ENCODE results near the gene CHRDL2. TPM values are rescaled to one million over a fixed set of nuclear protein-coding genes. Genes with fewer than 3 reads are reported as not detected.
A peak's percentile ranks its signal among the peaks of the same experiment; 100 is the strongest.

Gene CHRDL2
- total and polyA plus RNA-seq, 2 of the 13 experiments (the other 11 are each of a cell fraction or from before 2014, with no cell fraction given) = 0.04 TPM; not detected in 1

- TF ChIP-seq ZNF18 (CRISPR knock-in tag; IDR thresholded peaks at IDR 0.05; ENCODE audit: insufficient replicate concordance) = no peak
- TF ChIP-seq KDM6A (CRISPR knock-in tag; IDR thresholded peaks at IDR 0.05; ENCODE audit: low read depth) = no peak
- TF ChIP-seq ZNF552 (CRISPR knock-in tag; IDR thresholded peaks at IDR 0.05; ENCODE audit: borderline replicate concordance) = no peak
- peak; percentile 80 for TF ChIP-seq STAG1 (CRISPR knock-in tag; IDR thresholded peaks at IDR 0.05)
- TF ChIP-seq KLF15 (CRISPR knock-in tag; IDR thresholded peaks at IDR 0.05; ENCODE audit: borderline replicate concordance) = no peak
- TF ChIP-seq ADNP (CRISPR knock-in tag; IDR thresholded peaks at IDR 0.05) = no peak
- no peak for TF ChIP-seq ZNF777 (CRISPR knock-in tag; IDR thresholded peaks at IDR 0.05)
- no peak for TF ChIP-seq ZNF354B (CRISPR knock-in tag; IDR thresholded peaks at IDR 0.05)
- TF ChIP-seq ZMYM4 (CRISPR knock-in tag; IDR thresholded peaks at IDR 0.05) = peak; percentile 46; the same call in 1 of the 2 replicates
- no peak for TF ChIP-seq ATF5 (CRISPR knock-in tag; IDR thresholded peaks at IDR 0.05; ENCODE audit: low read depth)
- no peak for TF ChIP-seq FOXO4 (CRISPR knock-in tag; conservative IDR thresholded peaks at IDR 0.05)
- TF ChIP-seq GTF2F1 (IDR thresholded peaks at IDR 0.05; ENCODE audit: low read length) = no peak
- no peak for TF ChIP-seq RARA (CRISPR knock-in tag; IDR thresholded peaks at IDR 0.05)
- no peak for TF ChIP-seq NPAS2 (CRISPR knock-in tag; IDR thresholded peaks at IDR 0.05; ENCODE audit: borderline replicate concordance)
- no peak for TF ChIP-seq NAIF1 (CRISPR knock-in tag; IDR thresholded peaks at IDR 0.05; ENCODE audit: borderline replicate concordance)
- TF ChIP-seq KLF9 (CRISPR knock-in tag; IDR thresholded peaks at IDR 0.05; ENCODE audit: low read depth) = no peak
- no peak for TF ChIP-seq YY1 (IDR thresholded peaks at IDR 0.05; ENCODE audit: insufficient read depth, insufficient replicate concordance, low read depth, low read length)
- TF ChIP-seq CC2D1A (CRISPR knock-in tag; IDR thresholded peaks at IDR 0.05) = no peak
- no peak for TF ChIP-seq CCAR2 (optimal IDR thresholded peaks at IDR 0.05; ENCODE audit: low read depth, low read length)
- TF ChIP-seq CENPBD1 (CRISPR knock-in tag; IDR thresholded peaks at IDR 0.05; ENCODE audit: borderline replicate concordance, low read depth) = no peak
- TF ChIP-seq TSC22D2 (CRISPR knock-in tag; IDR thresholded peaks at IDR 0.05; ENCODE audit: borderline replicate concordance) = no peak
- TF ChIP-seq POLR2A (IDR thresholded peaks at IDR 0.05; ENCODE audit: insufficient read depth in 1 of 2, low read depth in 2 of 2, low read length in 2 of 2) = no peak
- TF ChIP-seq ZFY (CRISPR knock-in tag; IDR thresholded peaks at IDR 0.05) = no peak
- no peak for TF ChIP-seq AGO2 (optimal IDR thresholded peaks at IDR 0.05; ENCODE audit: low read depth, low read length)
- TF ChIP-seq U2AF2 (IDR thresholded peaks at IDR 0.05; ENCODE audit: low read depth, low read length) = no peak
- TF ChIP-seq ISX (CRISPR knock-in tag; conservative IDR thresholded peaks at IDR 0.05) = no peak
- no peak for TF ChIP-seq SP5 (CRISPR knock-in tag; IDR thresholded peaks at IDR 0.05; ENCODE audit: borderline replicate concordance, low read depth)
- TF ChIP-seq ZNF550 (CRISPR knock-in tag; IDR thresholded peaks at IDR 0.05; ENCODE audit: borderline replicate concordance) = no peak
- TF ChIP-seq HMG20A (CRISPR knock-in tag; IDR thresholded peaks at IDR 0.05; ENCODE audit: borderline replicate concordance) = no peak
- no peak for TF ChIP-seq MBD4 (IDR thresholded peaks at IDR 0.05; ENCODE audit: borderline replicate concordance, low read length)
Observed at GRCh38 chr11:74726547-74727182, 4.6 kb downstream of the CHRDL2 start (continued).
